CD4-positive, alpha-beta T cell treated with Interleukin-15 for 4 hours (primary cell): ENCODE measurements around the gene PCDHGA7.
A peak's percentile ranks its signal among the peaks of the same experiment; 100 is the strongest.
"Not testable (repeated sequence)": the region's sequence is repeated elsewhere in the genome, so short reads cannot be mapped to it uniquely, and the experiment has no call there.

ENCODE experiments used
- DNase-seq: peaks from one replicate; pipeline ENCODE4 v3.0.0-alpha.2; 2020; ENCODE audit warnings: low spot score

Gene PCDHGA7

GRCh38 chr5:141366016-141366896, 16.3 kb upstream of the PCDHGA7 start:
- DNase-seq = no peak

- DNase-seq = peak; percentile 37
Measured at GRCh38 chr5:141369994-141370848, 12.3 kb upstream of the PCDHGA7 start, which contains the start of gene PCDHGB3. Gene PCDHGB3 (plus strand): TSS chr5:141370242. CDS start chr5:141370395, 153 bp downstream.

GRCh38 chr5:141371572-141372475, 10.7 kb upstream of the PCDHGA7 start:
- DNase-seq = no peak

GRCh38 chr5:141373673-141374317, 8.7 kb upstream of the PCDHGA7 start, which contains the start of gene PCDHGA6:
Gene PCDHGA6 (plus strand): TSS chr5:141373891. CDS start chr5:141374084, 193 bp downstream.
- no peak for DNase-seq

- DNase-seq = no peak
Measured at GRCh38 chr5:141374627-141375026, 7.9 kb upstream of the PCDHGA7 start.

- not testable (repeated sequence) for DNase-seq
Measured at GRCh38 chr5:141375444-141376155, 6.9 kb upstream of the PCDHGA7 start.

GRCh38 chr5:141383345-141383744, 803 bp downstream of the PCDHGA7 start:
- no peak for DNase-seq

GRCh38 chr5:141384471-141385267, 2.1 kb downstream of the PCDHGA7 start:
- DNase-seq = no peak

- not testable (repeated sequence) for DNase-seq
Measured at GRCh38 chr5:141387557-141388311, 5.2 kb downstream of the PCDHGA7 start, which contains the start of gene PCDHGB4. Gene PCDHGB4 (plus strand): TSS chr5:141387698. CDS start chr5:141387885, 187 bp downstream.

- DNase-seq = no peak
Measured at GRCh38 chr5:141388661-141389060, 6.1 kb downstream of the PCDHGA7 start.

GRCh38 chr5:141389153-141390042, 6.9 kb downstream of the PCDHGA7 start:
- no peak for DNase-seq

- DNase-seq = no peak
Measured at GRCh38 chr5:141392429-141393198, 10.1 kb downstream of the PCDHGA7 start, which contains the start of gene PCDHGA8. Gene PCDHGA8 (plus strand): TSS chr5:141392633. CDS start chr5:141392814, 181 bp downstream.

- no peak for DNase-seq
Measured at GRCh38 chr5:141393267-141393666, 10.7 kb downstream of the PCDHGA7 start.

- not testable (repeated sequence) for DNase-seq
Measured at GRCh38 chr5:141394401-141395187, 12.1 kb downstream of the PCDHGA7 start.

- peak; percentile 31 for DNase-seq
Measured at GRCh38 chr5:141397756-141398551, 15.4 kb downstream of the PCDHGA7 start, which contains the start of gene PCDHGB5. Gene PCDHGB5 (plus strand): TSS chr5:141397947. CDS start chr5:141398128, 181 bp downstream.
